ENCODE results near the gene SLC3A2. TPM values are rescaled to one million over a fixed set of nuclear protein-coding genes. Genes with fewer than 3 reads are reported as not detected.
A peak's percentile ranks its signal among the peaks of the same experiment; 100 is the strongest.

Gene SLC3A2
- total RNA-seq, 1 donor from 2014 or later: 84.9 TPM

- no peak for DNase-seq
Observed at GRCh38 chr11:62911137-62912130, 30.7 kb downstream of the SLC3A2 start.

DNA sequence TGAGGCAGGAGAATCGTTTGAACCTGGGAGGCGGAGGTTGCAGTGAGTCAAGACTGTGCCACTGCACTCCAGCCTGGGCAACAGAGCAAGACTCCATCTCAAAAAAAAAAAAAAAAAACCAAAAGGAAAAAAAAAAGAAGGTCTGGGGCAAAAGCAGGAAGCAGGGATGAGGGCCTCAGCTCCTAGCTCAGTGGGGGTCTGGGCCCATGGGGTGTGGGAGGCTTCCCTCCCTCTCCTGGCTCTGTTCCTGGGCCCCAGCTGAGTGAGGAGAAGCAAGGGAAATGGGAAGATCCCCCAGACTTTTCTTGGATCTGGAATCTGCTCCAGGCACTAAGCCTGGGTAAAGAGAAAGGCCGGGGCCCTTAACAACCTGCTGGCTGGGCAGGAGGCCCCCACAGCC lies 31.6 kb downstream of the SLC3A2 start:
- no peak for DNase-seq

DNA sequence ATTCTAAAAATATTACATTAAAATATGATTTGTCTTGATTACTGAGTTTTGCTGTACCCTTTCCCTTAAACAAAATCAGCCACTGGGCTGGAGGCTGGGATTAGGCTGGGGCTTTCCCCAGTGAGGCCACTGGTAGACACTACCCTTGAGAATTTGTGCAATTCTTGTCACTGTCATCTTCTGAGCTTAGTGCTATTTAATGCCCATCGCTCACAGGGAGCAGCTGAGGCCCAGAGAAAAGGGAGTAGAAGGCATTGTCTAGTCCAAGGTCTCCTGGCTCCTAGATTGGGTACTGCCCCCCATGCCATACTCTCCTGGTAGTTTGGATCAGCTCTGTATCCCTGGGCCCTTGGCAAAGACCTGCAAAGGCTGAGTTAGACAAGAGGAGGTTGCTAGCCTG lies 33.7 kb downstream of the SLC3A2 start:
- DNase-seq: no peak

DNA sequence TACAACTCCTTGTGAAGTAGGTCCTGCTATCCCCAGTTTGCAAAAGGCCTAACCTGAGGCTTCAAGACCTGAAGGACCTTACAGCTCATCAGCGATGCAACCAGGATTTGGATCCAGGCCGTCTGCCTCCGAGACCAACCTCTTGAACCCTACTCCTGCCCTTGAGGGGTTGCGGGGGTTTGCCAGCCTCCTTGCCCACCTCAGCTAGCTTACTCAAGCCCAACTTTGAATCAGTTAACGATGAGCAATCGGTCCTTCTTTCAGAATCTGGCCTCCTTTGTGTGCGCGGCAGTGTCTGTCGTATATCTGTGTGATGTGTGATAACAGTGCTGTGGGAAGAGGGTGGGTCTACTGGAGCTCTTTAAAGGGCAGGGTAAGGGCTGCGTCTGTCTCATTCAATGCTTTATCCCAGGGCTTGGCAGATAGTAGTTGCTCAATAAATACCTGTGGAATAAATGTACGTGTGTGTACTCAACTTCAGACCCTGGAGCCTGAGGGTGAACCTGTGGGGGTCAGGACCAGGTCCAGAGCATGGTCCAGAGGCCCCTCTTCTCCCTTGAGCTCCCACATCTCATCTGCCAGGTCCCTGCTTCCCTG lies 37.3 kb downstream of the SLC3A2 start:
- DNase-seq: no peak

DNA sequence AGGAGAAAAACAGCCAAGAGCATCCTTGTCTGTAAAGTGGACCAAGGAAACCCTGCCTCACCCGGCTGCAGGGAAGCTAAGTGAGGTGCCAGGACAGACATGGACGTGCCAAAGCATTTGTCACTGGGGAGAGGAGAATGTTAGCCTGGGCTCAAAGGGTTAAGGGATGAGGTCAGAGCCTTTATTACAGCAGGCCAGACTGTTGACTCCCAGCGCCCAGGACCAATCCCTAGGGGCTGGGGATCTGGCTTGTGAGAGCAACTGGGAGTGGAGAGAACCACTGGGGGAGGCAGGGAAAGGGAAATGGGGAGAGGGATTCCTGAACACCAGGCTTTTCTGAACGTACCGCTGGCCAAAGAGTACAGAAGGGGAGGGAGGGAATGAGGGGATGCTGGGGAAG lies 37.8 kb downstream of the SLC3A2 start:
- DNase-seq: no peak

- DNase-seq: no peak
Observed at GRCh38 chr11:62919476-62919875, 38.8 kb downstream of the SLC3A2 start.

DNA sequence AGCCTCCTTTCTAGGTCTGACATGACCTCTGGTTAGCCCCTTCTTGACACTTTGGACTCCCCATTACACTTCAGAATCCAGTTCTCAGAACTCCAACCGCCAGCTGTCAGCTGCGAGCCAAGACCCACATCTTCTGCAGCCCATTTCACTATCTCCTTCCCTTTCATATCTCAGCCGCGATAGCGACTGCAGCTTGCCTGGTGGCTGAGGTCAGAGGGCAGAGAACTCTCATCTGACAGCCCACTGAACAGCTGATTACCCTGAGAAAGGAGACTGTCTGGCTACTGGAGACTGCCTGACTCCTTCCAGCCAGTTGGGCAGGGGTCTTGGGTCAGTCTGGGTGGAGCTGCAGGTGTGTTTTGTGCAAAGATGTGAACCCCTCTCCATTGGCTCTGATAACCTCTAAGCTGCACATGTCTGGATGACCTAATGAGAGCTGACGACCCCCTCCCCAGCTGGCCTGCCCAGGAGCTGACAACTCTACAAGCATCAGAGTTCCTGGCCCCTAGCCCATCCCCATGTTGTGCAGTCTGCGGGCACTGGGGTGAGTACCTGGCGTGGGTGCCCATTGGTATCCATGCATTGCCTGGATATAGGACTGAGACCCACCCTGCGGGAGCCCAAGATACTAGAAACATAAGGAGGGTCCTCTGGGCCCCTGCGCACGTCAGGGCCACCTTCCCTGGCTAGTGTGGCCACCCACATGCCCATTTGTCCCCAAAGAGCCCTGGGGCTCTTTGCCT lies 39.4 kb downstream of the SLC3A2 start:
- DNase-seq: no peak

DNA sequence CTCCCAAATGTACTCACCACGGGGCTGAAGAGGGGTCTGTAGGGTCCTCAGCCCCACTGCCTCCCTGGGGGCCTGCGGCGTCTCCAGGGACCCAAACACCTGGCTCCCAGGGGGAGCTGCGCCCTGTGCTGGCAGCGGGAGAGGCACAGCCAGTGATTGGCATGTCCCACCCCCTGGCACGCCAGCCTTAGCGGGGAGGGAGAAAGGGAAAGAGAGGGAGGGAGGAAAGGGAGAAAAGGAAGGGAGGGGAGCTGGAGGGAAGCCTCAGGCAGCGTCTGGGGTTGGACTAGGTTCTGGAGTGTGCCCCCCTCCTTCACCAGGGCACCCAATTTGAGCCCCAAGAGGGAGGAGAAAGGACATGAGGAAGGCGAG lies 40.5 kb downstream of the SLC3A2 start, which contains the start of gene CHRM1:
Gene CHRM1, minus strand, starts transcription at position 163 of the 372 bp plus-strand sequence. CDS start 10,263 bp downstream, outside the sequence.
- no peak for DNase-seq

GRCh38 chr11:62921573-62922188 lies 41.0 kb downstream of the SLC3A2 start:
- DNase-seq: peak; percentile 50

DNA sequence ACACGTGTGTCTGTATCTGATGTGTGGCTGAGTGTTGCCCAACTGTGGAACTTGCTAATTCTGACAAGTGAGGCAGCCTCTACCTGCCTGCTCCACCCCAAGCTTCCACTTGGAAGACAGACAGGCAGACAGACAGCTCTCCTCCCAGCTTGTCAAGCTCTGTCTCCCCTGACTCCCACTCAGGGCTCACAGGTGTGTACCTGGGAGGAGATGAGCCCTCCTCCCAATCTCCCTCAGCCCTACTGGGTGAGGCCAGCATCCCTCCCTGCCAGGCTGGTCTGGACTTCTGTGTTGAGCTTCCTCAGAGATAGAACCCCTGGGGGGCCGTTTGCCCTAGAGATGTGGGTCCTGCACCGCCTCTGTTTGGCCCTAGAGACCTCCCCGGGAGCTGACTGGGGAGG lies 41.5 kb downstream of the SLC3A2 start:
- no peak for DNase-seq

GRCh38 chr11:62922653-62923431 lies 42.1 kb downstream of the SLC3A2 start:
- DNase-seq: peak; percentile 43

- DNase-seq: no peak
Observed at GRCh38 chr11:62923601-62924411, 43.1 kb downstream of the SLC3A2 start.

GRCh38 chr11:62925308-62925707 lies 44.6 kb downstream of the SLC3A2 start:
- no peak for DNase-seq

GRCh38 chr11:62925745-62926679 lies 45.3 kb downstream of the SLC3A2 start:
- no peak for DNase-seq

DNA sequence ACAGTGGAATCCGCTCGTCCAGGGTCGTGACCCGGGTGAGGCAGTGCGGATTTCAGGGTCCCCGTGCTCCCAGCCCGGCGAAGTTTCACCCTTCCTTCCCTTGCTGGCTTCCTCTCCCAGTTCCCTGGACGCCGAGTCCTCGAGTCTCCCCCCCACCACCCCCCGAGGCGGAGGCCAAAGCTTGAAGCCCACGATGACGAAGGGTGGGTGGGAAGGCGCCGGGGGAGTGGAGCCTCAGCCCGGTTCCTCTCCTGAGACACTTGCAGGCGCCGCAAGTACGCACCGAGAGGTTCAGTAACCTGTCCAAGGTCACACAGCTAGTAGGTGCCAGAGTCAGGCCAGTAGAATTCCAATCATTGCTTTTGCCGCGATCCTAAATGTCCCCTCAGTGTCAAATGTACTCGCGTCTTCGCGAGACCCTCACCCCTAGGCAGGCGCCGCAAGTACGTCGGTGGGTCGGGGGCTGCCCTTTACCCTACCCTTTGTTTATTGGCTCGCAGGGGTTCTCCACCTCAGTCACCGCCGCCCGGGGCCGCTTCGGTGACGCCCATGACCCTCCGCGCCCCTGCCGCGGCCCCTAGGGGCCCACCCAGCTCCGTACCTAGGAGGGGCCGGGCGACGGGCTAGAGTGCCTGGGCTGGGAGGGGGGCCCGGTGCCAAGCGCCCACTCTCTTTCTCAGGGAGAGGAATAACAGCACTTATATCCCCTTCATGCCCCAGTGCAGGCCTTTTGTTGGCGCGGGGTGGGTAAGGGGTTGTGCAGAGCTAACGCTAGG lies 46.2 kb downstream of the SLC3A2 start:
- no peak for DNase-seq

DNA sequence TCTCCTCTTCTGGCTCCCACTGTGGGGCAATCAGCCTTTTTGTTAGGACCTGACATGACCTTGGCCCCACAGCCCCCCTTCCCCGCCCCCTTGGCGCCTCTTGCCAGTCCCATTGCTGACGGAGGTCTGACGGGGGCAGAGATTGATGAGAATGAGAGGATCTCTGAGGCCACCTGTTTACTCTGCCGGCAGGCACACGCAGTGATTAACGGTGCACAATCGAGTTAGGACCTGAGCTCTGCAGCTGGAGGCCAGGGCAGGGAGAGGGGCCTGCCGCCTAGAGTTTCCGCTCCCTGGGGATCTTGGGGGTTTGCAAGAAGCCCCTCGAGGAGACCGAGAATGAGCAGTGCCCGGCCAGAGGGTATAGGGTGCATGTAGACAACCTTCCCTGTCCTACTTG lies 47.3 kb downstream of the SLC3A2 start:
- no peak for DNase-seq

- DNase-seq: no peak
Observed at GRCh38 chr11:62930157-62930556, 49.5 kb downstream of the SLC3A2 start.

DNA sequence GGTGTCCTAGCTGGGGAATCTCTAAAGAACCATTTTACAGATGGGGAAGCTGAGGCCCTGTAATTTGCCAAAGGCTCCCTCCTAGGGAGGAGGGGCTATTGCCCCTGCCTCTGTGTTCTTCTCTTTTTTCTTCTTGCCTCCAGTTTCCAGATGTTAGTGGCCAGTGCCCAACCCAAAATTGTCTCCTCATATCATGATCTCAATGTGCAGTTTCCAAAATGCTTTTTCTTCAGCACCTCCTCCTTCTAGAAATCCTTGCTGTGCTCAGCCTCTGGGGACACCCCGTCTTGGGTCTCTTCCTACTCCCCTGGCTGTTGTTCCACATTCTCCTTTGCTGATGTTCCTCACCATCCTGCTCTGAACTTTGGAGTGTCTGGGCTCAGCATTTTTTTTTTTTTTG lies 50.0 kb downstream of the SLC3A2 start:
- DNase-seq: no peak
